CD4-positive, alpha-beta T cell treated with Interleukin-2 at 100 ng/mL for 4 hours (primary cell): ENCODE results near the gene PPP4C.

Experiments used
- DNase-seq: peaks from one replicate; pipeline ENCODE4 v3.0.0-alpha.2; 2020; ENCODE audit warnings: low spot score

Gene PPP4C

DNA sequence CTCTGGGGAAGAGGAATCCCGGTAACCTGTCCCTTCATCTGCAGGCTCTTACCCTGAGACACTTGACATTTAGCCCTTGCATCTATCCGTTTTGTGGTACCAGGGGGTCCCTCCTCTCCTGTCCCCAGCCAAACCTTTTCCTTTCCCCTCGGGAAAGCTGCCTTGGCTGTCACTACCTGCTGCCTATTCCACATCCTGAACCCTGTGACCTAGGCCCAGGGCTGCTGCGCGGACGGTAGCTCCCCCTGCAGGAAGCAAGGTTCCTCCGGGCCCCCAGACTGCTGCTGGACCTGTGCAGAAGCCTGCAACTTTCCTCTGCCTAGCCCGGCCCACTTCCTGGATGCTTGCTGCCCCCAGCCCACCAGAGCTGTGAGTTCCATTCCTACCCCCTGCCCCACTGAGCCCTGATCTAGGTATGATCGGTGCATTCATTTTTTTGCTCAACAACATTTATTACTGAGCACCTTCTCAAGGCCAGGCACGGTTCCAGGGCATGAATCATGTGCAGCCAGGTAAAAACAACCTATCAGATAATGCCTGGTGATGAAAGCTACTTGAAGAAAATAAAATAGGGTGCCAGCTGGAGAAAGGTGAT is 20.7 kb upstream of the PPP4C start:
- DNase-seq: peak; percentile 45

DNA sequence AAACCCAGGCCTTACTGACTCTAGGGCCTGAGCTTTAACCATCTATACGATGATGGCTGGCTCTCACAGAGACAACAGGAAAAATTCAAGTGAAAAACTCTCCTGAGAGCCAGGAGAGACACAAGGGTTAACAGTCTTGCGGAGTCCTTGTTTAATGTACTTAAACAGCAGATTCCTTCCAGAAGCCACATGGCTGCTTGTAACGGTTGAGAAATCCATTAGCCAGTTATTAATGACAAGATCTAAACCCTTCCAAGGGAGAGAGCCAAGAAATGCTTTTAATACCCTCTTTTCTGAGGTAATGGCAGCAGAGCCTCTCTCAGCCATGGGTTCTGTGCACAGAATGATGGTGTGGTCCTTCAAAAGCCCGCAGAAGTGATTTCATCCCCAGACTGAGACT is 15.4 kb upstream of the PPP4C start:
- DNase-seq: no peak

DNA sequence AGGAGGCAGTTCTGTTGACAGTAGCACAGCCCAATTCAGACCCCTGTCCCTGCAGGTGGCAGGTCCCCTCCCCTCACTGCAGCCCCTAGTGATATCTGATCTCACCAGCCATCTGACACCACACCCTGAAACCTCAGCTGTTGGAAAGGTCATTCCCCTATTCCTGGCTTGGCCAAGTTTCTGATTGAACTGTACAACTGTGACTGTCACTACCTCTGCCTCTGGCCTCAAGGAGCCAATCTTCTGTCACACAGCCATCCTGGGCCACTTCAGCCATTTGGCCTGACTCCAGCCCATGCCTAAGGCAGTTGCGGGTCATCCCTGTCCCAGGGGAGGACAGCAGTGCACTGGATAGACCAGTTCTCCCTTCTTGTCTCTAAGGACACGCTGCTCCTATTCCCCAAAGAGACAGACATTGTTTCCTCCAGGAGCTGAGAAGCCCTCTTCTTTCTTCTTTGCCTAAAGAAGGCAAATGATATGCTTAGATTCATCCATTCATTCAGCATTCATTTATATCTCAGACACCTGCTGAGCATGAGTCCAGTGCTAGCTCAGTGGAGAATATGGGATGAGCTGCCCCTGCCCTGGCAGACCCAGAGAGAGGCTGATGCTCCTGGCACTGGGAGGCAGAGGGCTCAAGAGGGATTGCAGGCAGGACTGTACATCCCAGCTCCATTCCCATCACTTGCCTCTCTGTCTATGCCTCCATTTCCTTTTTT is 14.8 kb upstream of the PPP4C start:
- no peak for DNase-seq

DNA sequence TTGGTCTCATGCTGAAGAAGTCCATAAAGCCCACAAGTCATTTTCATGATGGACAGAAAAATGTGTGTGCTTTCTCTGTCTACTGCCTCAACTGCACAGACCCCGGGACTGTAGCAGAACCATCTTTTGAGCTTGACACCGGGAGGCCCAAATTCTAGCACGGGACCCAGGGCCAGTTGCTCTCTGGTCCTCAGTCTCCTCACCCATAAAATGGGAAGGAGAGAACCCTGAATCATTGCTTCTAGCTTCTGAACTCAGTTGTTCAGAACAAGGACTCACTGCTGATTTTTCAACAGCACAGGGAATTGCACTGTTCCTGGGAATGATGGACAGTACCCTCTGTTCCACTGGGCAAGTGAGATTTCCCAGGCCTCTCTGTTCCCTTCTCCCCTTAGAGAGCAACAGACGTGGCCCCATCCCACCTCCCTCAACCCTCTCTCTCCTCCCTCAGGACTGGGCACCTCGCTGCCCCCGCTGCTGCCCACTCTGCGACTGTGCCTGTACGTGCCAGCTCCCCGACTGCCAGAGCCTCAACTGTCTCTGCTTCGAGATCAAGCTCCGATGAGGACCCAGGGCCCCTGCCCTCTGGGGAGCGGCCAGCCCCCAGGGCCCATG is 12.4 kb upstream of the PPP4C start:
- DNase-seq: no peak

DNA sequence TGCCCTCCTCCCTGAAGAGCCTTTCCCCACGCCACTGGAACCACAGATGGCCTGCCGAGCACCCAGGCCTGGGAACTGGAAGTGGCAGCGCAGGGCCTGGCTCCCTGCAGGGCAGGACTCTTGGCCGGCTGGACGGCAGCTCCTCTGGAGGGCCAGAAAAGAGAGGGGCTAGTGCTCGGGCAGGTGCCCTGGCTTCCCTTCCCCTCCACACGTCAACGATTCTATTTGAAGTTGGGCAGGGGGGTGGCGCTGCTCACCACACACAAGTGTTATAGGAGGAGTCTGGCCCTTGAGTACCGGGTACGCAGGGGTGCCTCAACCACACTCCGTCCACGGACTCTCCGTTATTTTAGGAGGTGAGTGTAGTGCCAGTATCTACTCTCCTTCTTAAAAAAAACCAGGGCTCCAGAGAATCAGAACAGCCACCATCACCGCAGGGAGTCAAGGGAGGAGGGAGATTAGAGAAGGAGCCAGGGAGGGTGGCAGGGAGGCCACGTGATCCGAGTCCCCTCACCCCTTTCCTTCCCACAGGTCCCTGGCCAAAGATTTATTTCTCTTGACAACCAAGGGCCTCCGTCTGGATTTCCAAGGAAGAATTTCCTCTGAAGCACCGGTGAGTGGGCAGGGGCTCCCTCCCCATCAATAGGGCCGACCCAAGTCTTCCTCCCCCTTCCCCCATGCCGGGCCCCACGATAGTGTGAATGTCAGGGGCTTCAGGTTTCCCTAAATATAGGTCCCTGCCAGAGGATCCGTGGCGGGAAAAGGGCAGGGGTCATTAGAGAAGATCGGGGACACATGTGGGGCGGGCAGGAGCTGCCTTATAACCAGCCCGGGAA is 11.7 kb upstream of the PPP4C start:
- DNase-seq: peak; percentile 75

GRCh38 chr16:30064729-30065101 is 11.1 kb upstream of the PPP4C start:
- no peak for DNase-seq

- peak; percentile 95 for DNase-seq
These were observed 10.5 kb upstream of the PPP4C start, which contains the start of gene ALDOA for GRCh38 chr16:30065102-30065942. TSS of gene ALDOA (plus strand) at chr16:30065760. CDS start at chr16:30066898, 1,138 bp downstream.

GRCh38 chr16:30065943-30066760 is 9.6 kb upstream of the PPP4C start:
- peak; percentile 22 for DNase-seq

DNA sequence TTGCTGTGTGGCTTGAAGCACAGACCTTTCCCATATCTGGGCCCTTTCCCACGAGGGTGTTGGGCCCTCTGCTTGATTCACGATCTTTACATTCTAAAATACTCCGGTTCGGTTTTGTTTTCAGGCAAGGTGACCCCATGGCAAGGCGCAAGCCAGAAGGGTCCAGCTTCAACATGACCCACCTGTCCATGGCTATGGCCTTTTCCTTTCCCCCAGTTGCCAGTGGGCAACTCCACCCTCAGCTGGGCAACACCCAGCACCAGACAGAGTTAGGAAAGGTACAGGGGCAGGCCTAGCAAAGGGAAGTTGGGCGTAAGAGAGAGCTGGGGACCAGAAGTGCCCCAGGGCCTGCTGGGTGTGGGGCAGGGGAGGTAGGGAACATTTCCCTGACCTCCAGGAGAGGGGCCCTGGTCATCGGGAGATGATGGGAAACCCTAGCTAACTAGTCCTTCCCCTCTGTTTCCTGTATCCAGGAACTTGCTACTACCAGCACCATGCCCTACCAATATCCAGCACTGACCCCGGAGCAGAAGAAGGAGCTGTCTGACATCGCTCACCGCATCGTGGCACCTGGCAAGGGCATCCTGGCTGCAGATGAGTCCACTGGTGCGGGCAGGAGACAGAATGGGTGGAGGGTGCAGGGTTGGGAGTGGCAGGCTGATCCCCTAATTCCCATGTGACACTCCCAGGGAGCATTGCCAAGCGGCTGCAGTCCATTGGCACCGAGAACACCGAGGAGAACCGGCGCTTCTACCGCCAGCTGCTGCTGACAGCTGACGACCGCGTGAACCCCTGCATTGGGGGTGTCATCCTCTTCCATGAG is 8.8 kb upstream of the PPP4C start:
- DNase-seq: no peak

- no peak for DNase-seq
These were observed 8.2 kb upstream of the PPP4C start for GRCh38 chr16:30067584-30067916.

DNA sequence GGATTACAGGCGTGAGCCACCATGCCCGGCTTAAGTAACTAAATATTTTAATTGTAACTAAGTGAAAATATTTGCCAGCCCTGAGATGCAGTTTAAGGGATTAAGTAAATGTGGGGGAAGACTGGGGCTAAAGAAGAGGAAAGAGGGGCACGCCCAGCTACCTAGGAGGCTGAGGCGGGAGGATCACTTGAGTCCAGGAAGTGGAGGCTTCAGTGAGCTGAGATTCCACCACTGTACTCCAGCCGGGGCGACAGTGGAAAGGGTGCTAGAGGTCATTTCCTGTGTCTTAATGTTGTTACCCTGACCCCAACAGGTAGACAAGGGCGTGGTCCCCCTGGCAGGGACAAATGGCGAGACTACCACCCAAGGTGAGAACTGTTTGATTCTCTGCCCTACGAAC is 7.5 kb upstream of the PPP4C start:
- no peak for DNase-seq

GRCh38 chr16:30068750-30069610 is 6.8 kb upstream of the PPP4C start:
- peak; percentile 55 for DNase-seq

GRCh38 chr16:30069611-30070462 is 6.0 kb upstream of the PPP4C start:
- DNase-seq: no peak

DNA sequence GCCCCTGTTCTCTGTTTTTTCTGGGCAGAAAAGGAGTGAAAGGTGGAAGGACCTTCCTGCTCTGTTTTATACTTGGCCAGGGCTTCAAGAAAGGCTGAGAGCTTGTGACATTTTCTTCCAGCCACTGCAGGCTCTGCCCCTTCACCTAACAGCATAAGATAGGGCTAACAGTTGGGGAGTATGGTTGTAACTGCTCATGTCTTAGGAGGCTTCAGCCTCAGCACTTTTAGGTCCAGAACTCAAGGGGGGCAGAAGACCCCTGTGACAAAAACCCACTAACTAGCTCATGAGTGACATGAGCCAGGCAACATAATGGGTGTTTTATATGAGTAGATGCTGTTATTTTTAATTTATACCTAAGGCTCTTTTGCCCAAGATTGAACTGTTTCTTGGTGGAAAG is 5.3 kb upstream of the PPP4C start:
- no peak for DNase-seq

GRCh38 chr16:30076276-30076791 is 540 bp downstream of the PPP4C start:
- no peak for DNase-seq

GRCh38 chr16:30077656-30078055 is 1.9 kb downstream of the PPP4C start:
- no peak for DNase-seq

- DNase-seq: no peak
These were observed 3.0 kb downstream of the PPP4C start for GRCh38 chr16:30078744-30079143.

- DNase-seq: no peak
These were observed 3.7 kb downstream of the PPP4C start for GRCh38 chr16:30079480-30079879.
